Ascending aorta (tissue), 2 donors: ENCODE measurements around the gene BRF1. TPM values are rescaled to one million over a fixed set of nuclear protein-coding genes. Genes with fewer than 3 reads are reported as not detected.
A peak's percentile ranks its signal among the peaks of the same experiment; 100 is the strongest.

ENCODE experiments used
- DNase-seq, 2 donors: peaks; one replicate each; pipeline ENCODE4 v3.0.0-alpha.2; 2019; ENCODE audit warnings: low spot score in 2 of 2
- H3K27ac ChIP-seq, 2 donors: fragments of 200-600 bp; sonication (generic); one replicate each; pipeline ENCODE4 v1.5.1; 2016 to 2017; ENCODE audit warnings: mild to moderate bottlenecking in 1 of 2
- H3K27me3 ChIP-seq: fragments of 200-600 bp; sonication (generic); one replicate; pipeline ENCODE4 v1.5.1; 2017
- H3K36me3 ChIP-seq, 2 donors: fragments of 200-600 bp; sonication (generic); one replicate each; pipeline ENCODE4 v1.5.1; 2016
- H3K4me1 ChIP-seq, 2 donors: fragments of 200-600 bp; sonication (generic); one replicate each; pipeline ENCODE4 v1.5.1; 2016 to 2017; ENCODE audit warnings: mild to moderate bottlenecking in 1 of 2
- H3K4me3 ChIP-seq, 2 donors: fragments of 200-600 bp; sonication (generic); one replicate each; pipeline ENCODE4 v1.5.1; 2016 to 2017; ENCODE audit warnings: mild to moderate bottlenecking in 1 of 2
- H3K9me3 ChIP-seq, 2 donors: fragments of 200-600 bp; sonication (generic); one replicate each; pipeline ENCODE4 v1.5.1; 2016
- CTCF ChIP-seq, 3 experiments: fragments of 200-600 bp in 2 of 3; fragments of 450-650 bp in 1 of 3; sonication (generic) in 2 of 3; IDR thresholded peaks; one replicate each; pipeline ENCODE4 v1.5.1; 2016 to 2019; ENCODE audit warnings: antibody characterized with exemption in 3 of 3, mild to moderate bottlenecking in 1 of 3, moderate library complexity in 1 of 3
- intact Hi-C: fragments of 100-400 bp; cut with DNase I; formaldehyde crosslinking; loops from one replicate; pipeline ENCODE4 v1.15.1; 2023
- total RNA-seq: library from RNA; depleted of rRNA; stranded (reverse); fragments of >200 nt; gene quantifications from one replicate; pipeline ENCODE4 v1.1.0, GENCODE V29; 2016

Gene BRF1
- 60.9 TPM for total RNA-seq

GRCh38 chr14:105300542-105301102 is at the start of gene BRF1:
Gene BRF1, minus strand, starts transcription at chr14:105301001. Its CDS starts 372 bp downstream, at chr14:105300629.
- Histone ChIP-seq H3K27ac (peak within 1 kb of the TSS; percentile 93 to 96), H3K9me3 (no peaks in the 10 kb centered on the region), H3K36me3 (no peaks in the 10 kb centered on the region), H3K4me1 (peaks cover 8 to 14% of the 10 kb centered on the region in 2 donors), H3K27me3 (no peaks in the 10 kb centered on the region), H3K4me3 (peak within 1 kb of the TSS; percentile 62 to 84)
- peak; percentile 68 to 94 for DNase-seq
- peak in 1 of 3 experiments; percentile 24 for TF ChIP-seq CTCF (IDR thresholded peaks at IDR 0.05)
- intact Hi-C loops, result loop anchor here (1.0 to 10.0 kb wide), 6 partner anchors 14 to 1456 kb away; partner anchors contain the start of genes CRIP2, PACS2, PPP1R13B and TEDC1

GRCh38 chr14:105349992-105350391 is 49.2 kb upstream of the BRF1 start:
- Histone ChIP-seq H3K4me1 (peaks cover 0 to 3% of the 10 kb centered on the region in 2 donors), H3K27me3 (no peaks in the 10 kb centered on the region), H3K36me3 (peaks cover 3 to 22% of the 10 kb centered on the region in 2 donors), H3K27ac (no peak overlapping the region), H3K9me3 (no peaks in the 10 kb centered on the region), H3K4me3 (no peak overlapping the region)
- intact Hi-C loops, result no loop called here
- no peak for TF ChIP-seq CTCF (IDR thresholded peaks at IDR 0.05)
- no peak for DNase-seq

GRCh38 chr14:105348945-105349699 is 48.3 kb upstream of the BRF1 start:
- Histone ChIP-seq H3K27me3 (no peaks in the 10 kb centered on the region), H3K27ac (no peak overlapping the region), H3K4me1 (peaks cover 0 to 3% of the 10 kb centered on the region in 2 donors), H3K9me3 (no peaks in the 10 kb centered on the region), H3K4me3 (no peak overlapping the region), H3K36me3 (peaks cover 0 to 16% of the 10 kb centered on the region in 2 donors)
- intact Hi-C loops, result no loop called here
- TF ChIP-seq CTCF (IDR thresholded peaks at IDR 0.05), result no peak
- DNase-seq, result no peak

GRCh38 chr14:105348169-105348944 is 47.6 kb upstream of the BRF1 start:
- no peak for TF ChIP-seq CTCF (IDR thresholded peaks at IDR 0.05)
- Histone ChIP-seq H3K27me3 (no peaks in the 10 kb centered on the region), H3K9me3 (no peaks in the 10 kb centered on the region), H3K36me3 (peaks cover 0 to 11% of the 10 kb centered on the region in 2 donors), H3K4me3 (no peak overlapping the region), H3K4me1 (peaks cover 0 to 3% of the 10 kb centered on the region in 2 donors), H3K27ac (no peak overlapping the region)
- intact Hi-C loops, result no loop called here
- no peak for DNase-seq

GRCh38 chr14:105347587-105347968 is 46.8 kb upstream of the BRF1 start:
- H3K27ac ChIP-seq, result no peak overlapping the region
- H3K27me3 ChIP-seq, result no peaks in the 10 kb centered on the region
- no peak overlapping the region for H3K4me3 ChIP-seq
- H3K9me3 ChIP-seq, result no peaks in the 10 kb centered on the region
- TF ChIP-seq CTCF (IDR thresholded peaks at IDR 0.05), result no peak
- peaks cover 0 to 11% of the 10 kb centered on the region in 2 donors for H3K36me3 ChIP-seq
- intact Hi-C loops, result no loop called here
- DNase-seq, result no peak
- peaks cover 0 to 3% of the 10 kb centered on the region in 2 donors for H3K4me1 ChIP-seq
